SHP77 (cell line): ENCODE measurements around the gene DGKG.

ENCODE experiments used
- DNase-seq, 2 experiments: peaks; one replicate each; lab custom pipeline; 2025; lab: John Stamatoyannopoulos, UW

The DGKG gene

GRCh38 chr3:186143250-186143649 lies 218.8 kb downstream of the DGKG start:
- DNase-seq: no peak

DNA sequence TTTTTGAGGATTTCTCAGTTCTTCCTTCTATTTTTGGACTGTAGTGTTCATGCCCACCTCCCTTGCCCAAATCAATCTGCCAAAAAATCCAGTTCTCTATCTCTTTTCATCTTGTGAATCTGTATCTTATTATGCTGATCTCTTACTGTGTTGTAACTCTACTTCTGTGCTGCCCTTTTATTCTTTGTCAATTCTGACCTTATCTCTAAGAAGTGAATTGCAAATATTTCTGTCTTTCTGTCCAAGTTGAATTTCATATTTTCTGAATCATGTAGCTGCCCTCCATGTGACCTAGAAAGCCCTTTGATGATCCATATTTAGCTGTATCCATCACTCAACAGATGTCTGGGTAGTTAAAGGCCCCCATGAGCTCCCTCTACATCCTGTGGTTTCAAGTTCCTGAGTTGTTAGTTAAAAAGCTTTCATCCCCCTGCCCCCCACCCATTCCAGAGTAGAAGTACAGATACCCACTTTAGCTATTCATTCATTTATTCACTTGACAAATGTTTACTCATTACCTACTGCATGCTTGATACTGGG lies 219.6 kb downstream of the DGKG start:
- DNase-seq: no peak

DNA sequence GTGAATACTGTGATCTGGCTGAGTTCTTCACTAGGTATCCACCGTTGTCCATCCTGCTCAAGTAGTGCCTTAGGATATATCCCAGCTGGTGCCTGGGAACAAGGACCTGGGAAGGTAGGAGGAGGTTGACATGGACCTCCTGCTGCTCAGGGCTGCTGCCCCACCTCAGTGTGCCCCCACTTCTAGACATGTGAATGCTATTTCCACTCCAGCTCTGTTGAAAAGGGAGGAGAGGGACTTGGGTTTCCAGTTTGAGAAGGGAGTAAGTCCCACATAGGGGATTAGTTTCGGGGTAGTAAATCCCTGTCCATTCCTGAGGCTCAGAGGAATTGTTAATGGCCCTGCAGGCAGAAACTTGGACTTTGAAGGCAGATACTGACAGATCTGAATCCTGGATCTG lies 220.2 kb downstream of the DGKG start:
- DNase-seq: no peak

GRCh38 chr3:186138272-186138981 lies 223.6 kb downstream of the DGKG start:
- no peak for DNase-seq

DNA sequence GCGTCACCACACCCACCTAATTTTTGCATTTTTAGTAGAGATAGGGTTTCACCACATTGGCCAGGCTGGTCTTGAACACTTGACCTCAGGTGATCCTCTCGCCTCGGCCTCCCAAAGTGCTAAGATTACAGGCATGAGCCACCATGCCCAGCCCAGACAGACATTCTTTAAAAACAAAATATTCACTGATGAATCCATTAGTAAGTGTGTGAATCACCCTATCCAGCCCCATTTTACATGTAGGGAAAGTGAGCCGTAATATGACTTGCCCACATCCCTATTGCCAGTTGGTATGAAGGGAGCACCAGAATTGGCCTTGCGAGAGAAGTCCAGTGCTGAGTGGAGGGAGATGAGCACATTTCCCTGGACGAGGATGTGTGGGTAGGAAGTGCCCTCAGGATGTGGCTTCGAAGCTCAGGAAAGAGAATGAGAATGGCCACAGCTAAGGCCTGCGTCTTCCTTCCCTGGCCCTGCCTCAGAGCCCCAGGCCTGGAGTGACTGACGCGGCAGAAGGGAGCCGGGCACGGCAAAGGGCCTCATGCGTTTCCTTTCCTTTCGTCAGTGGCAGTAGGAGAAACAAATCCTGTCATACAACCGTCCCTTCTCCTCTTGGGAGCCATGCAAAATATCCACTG lies 224.9 kb downstream of the DGKG start:
- no peak for DNase-seq

GRCh38 chr3:186133980-186134379 lies 228.1 kb downstream of the DGKG start:
- no peak for DNase-seq

DNA sequence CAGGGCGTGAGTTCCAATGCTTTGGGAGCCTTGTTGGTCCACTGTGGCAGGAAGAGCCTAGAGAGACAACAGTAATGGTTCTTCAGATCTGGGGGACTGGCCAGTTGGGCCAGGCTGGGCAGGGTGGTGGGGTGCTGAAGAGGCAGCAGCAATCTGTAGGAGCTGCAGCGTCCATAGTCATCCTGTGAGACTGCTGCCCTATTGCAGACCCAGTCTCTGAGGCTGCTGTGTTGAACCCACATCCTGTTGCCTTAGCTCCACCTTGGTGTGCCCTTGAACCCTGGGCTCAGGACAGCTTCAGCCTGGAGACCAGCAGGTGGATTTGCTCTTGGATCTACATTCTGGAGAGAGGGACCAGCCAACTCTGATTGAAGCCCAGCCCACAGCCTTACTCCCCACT lies 229.5 kb downstream of the DGKG start:
- DNase-seq: no peak

GRCh38 chr3:186129206-186129605 lies 232.8 kb downstream of the DGKG start:
- no peak for DNase-seq

DNA sequence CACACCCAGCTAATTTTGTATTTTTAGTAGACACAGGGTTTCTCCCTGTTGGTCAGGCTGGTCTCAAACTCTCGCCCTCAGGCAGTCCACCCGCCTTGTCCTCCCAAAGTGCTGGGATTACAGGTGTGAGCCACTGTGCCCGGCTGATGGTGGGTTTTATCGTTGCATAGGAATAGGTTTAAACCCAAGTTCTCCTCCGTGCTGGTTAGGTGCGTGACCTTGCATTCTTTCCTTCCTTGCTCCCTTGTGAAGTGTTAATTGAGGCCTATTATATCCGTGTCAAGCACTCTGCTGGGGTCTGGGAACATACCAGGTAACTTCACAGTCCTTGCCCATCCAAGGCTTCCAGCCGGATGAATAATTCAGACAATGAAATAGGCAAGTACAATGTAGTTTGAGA lies 233.9 kb downstream of the DGKG start:
- DNase-seq: no peak

DNA sequence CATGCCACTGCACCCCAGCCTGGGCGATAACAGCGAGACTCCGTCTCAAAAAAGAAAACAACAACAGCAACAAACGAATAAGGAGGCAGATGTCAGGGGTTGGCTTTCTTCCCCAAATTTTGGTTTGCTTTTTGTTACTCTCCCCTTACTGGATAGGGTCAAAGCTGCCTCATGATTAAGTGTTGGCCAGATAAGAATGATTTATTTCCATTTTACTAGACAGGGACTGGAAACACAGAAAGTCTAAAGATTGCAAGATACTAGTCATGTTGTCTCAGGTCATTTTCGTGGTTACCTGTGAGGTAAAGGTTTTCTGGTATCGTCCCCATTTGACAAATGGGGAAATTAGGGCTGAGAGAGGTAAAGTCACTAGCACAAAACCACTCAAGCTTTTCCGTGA lies 234.6 kb downstream of the DGKG start:
- no peak for DNase-seq

DNA sequence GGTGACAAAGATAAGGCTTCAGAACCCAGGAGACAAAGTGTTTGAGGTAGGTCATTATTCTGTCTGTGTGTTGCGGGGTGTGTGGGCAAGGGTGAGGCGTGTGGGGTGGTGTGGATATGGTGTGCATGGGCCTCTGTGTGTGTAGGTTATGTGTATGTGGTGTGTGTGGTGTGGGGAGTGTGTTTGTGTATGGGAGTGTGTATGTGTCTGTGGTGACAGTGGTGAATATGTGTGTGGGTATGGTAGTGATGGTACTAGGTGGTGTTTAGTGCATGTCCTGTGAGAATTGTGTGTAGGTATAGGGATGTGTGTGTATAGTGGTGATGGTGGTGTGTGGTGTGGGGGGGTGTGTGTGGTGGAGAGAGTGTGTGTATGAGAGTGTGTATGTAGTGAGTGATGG lies 236.9 kb downstream of the DGKG start:
- DNase-seq: no peak

GRCh38 chr3:186124592-186124991 lies 237.4 kb downstream of the DGKG start:
- DNase-seq: no peak

GRCh38 chr3:186123012-186123411 lies 239.0 kb downstream of the DGKG start:
- no peak for DNase-seq

DNA sequence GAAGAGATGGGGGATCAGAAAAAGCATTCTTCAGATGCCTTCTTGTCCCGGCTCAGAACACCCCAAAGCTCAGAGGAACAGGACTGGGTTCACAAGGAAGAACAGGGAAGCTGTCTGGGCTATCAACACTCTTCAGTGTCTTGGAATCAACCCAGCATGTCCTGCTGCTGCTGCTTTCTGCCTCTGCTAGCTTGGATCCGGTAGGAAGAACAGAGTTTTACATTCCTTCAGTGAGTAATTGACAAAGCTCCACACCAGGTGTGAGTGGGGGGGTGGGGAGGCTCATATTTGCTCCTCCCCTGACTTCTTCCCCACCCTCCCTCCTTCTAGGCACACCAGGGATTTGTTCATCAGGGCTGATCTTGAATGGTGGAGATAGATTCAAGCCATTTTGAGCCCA lies 240.1 kb downstream of the DGKG start:
- DNase-seq: no peak

DNA sequence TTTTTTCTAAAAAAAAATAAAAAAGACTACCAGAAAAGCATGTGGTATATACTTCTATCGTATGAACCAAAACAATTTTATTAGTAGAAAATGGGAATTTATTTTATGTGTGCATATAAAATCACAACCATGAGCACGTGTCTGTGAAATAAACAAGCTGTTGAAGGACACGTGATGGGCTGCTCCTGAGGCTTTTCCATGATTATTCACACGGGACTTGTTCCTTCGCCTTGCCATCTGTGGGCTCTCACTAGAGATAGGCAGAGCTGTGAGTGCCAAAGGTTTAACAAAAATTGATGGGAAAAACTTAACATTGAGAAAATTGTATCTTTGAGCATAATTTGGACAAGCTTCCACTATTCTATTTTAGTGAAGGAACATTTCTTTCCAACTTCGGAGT lies 240.8 kb downstream of the DGKG start:
- no peak for DNase-seq

DNA sequence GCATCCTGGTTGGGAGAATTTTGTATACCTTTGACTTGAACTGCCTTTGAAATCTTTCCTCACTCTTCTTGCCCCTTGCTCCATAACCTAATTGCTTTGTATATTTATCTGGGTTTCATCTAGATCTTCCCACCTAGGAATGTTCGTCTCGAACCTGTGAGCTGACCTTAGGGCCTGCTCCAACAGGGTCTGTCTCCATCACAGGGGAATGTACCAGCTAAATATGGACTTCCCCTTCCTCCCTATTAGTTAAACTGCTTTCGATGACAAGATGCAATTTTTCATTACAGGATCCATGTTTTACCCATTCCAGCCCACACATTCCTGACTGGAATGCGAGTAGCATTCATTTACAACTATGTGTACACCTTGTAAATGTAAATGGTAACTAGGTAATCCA lies 242.5 kb downstream of the DGKG start:
- DNase-seq: no peak

DNA sequence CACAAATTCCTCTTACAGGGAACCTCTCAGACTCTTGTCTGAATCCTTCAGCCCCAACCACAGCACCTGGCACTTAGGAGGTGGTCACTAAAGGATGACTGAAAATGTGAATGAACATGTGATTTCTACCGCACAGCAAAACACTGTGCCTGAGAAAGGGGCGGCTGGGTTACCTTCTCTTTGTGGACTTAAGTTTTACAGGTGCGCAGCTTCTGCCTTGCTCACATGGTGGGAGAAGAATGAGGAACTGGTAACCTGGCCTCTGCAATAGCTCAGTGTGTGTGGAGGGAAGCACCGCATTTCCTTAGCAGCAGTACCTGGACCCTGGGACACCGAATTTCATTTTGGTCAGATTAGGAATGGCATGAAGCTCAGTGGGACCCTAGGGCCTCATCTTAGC lies 243.3 kb downstream of the DGKG start:
- DNase-seq: no peak

- no peak for DNase-seq
Observed at GRCh38 chr3:186117521-186118134, 244.4 kb downstream of the DGKG start.

- DNase-seq: no peak
Observed at GRCh38 chr3:186115239-186115996, 246.6 kb downstream of the DGKG start.

DNA sequence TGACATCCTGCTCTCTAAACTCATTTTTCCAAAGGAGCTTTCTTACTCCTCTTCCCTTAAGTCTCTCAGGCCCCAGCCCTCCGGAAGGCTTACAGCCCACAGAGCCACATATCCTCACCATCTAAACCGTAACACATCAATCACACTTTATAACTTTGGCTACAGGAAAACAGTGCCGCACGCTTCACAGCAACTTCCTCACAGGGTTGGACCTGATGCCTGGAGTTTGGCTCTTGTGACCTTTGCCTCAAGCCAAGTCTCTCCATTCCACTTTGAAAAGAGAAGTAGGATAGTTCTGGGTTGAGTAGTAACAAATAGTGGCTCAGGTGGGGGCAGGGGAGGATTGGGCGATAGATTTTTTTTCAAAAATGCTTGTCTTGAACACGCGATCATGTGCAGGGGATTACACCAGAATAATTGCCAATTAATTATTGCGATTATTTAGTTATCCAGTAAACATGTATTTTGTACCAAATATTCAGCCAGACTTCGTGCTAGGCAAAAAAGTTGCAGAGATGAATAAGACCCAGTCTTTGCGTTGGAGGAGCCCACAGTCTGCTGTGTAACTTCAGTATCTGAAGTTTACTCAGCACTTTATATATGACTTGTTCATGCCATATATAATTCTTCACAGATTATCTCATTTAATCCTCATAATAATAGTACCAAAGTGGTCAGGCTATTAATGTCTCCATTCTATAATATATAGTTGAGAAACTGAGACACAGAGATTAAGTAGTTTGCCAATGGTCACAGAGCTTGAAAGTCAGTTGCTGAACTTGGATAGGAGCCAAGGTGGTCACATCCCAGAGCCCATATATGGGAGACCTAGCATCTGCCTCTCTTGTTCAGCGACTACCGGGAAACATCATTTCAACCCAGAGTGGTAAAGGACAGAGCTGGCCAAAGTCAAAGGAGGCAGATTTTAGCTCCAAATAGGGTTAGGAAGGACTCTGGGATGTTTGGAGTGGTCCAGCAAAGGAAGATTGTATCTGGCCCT lies 250.8 kb downstream of the DGKG start:
- DNase-seq: no peak
